Ascending aorta (tissue), 2 donors: ENCODE measurements around the gene P2RX6. TPM values are rescaled to one million over a fixed set of nuclear protein-coding genes. Genes with fewer than 3 reads are reported as not detected.

Experiments
- DNase-seq, 2 donors: peaks; one replicate each; pipeline ENCODE4 v3.0.0-alpha.2; 2019; ENCODE audit warnings: low spot score in 2 of 2
- H3K27ac ChIP-seq, 2 donors: fragments of 200-600 bp; sonication (generic); one replicate each; pipeline ENCODE4 v1.5.1; 2016 to 2017; ENCODE audit warnings: mild to moderate bottlenecking in 1 of 2
- H3K27me3 ChIP-seq: fragments of 200-600 bp; sonication (generic); one replicate; pipeline ENCODE4 v1.5.1; 2017
- H3K36me3 ChIP-seq, 2 donors: fragments of 200-600 bp; sonication (generic); one replicate each; pipeline ENCODE4 v1.5.1; 2016
- H3K4me1 ChIP-seq, 2 donors: fragments of 200-600 bp; sonication (generic); one replicate each; pipeline ENCODE4 v1.5.1; 2016 to 2017; ENCODE audit warnings: mild to moderate bottlenecking in 1 of 2
- H3K4me3 ChIP-seq, 2 donors: fragments of 200-600 bp; sonication (generic); one replicate each; pipeline ENCODE4 v1.5.1; 2016 to 2017; ENCODE audit warnings: mild to moderate bottlenecking in 1 of 2
- H3K9me3 ChIP-seq, 2 donors: fragments of 200-600 bp; sonication (generic); one replicate each; pipeline ENCODE4 v1.5.1; 2016
- intact Hi-C: fragments of 100-400 bp; cut with DNase I; formaldehyde crosslinking; loops from one replicate; pipeline ENCODE4 v1.15.1; 2023
- total RNA-seq: library from RNA; depleted of rRNA; stranded (reverse); fragments of >200 nt; gene quantifications from one replicate; pipeline ENCODE4 v1.1.0, GENCODE V29; 2016
- TF ChIP-seq, protein P1 (sequence below), 3 experiments: fragments of 200-600 bp in 2 of 3; fragments of 450-650 bp in 1 of 3; sonication (generic) in 2 of 3; IDR thresholded peaks; one replicate each; pipeline ENCODE4 v1.5.1; 2016 to 2019; ENCODE audit warnings: antibody characterized with exemption in 3 of 3, mild to moderate bottlenecking in 1 of 3, moderate library complexity in 1 of 3

Gene P2RX6
- total RNA-seq, 1 donor from 2014 or later = not detected

GRCh38 chr22:21075516-21076138 lies 60.7 kb downstream of the P2RX6 start:
- no peak overlapping the region for H3K27ac ChIP-seq
- intact Hi-C loops = loop anchor here (10.0 kb wide), 1 partner anchor 111 kb away; the partner anchor contains the start of gene AIFM3
- no peak overlapping the region for H3K4me3 ChIP-seq
- H3K4me1 ChIP-seq = no peaks in the 10 kb centered on the region
- DNase-seq = no peak
- no peaks in the 10 kb centered on the region for H3K27me3 ChIP-seq
- no peaks in the 10 kb centered on the region for H3K9me3 ChIP-seq
- TF ChIP-seq, protein P1, sequence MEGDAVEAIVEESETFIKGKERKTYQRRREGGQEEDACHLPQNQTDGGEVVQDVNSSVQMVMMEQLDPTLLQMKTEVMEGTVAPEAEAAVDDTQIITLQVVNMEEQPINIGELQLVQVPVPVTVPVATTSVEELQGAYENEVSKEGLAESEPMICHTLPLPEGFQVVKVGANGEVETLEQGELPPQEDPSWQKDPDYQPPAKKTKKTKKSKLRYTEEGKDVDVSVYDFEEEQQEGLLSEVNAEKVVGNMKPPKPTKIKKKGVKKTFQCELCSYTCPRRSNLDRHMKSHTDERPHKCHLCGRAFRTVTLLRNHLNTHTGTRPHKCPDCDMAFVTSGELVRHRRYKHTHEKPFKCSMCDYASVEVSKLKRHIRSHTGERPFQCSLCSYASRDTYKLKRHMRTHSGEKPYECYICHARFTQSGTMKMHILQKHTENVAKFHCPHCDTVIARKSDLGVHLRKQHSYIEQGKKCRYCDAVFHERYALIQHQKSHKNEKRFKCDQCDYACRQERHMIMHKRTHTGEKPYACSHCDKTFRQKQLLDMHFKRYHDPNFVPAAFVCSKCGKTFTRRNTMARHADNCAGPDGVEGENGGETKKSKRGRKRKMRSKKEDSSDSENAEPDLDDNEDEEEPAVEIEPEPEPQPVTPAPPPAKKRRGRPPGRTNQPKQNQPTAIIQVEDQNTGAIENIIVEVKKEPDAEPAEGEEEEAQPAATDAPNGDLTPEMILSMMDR (IDR thresholded peaks at IDR 0.05) = no peak
- H3K36me3 ChIP-seq = no peaks in the 10 kb centered on the region

DNA sequence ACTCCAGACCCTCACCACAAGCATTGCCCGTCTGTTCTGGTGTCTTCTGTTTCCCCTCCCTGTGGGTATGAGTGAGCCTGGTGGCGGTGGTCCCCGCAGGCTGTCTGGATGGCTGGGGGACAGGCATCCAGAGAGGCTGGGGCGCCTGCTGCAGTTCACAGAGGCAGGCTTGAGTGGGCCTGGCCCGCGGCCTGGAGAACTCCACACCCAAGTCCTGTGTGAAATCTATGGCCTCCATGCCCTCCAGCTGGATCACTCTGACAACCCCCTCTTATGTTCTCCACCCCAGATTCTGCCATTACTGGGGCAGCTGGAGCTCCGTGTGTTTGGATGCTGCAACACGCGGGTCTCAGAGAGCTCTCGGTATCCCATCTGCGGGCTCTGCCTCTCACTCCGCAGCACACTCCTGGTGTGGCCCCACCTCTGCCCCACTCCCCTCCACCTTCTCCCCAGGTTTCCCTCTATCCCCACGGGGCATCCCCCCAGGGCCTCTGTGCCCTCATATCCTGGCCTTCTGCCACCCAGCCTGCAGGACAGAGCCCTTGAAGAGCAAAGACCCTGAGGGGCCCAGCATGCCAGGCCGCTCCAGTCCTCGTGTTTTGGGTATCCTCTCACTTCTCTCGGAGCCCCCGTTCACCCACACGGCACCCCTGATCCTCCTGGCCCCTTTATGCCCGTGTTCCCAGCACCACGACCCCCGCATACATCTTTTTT lies 62.1 kb downstream of the P2RX6 start:
- no peaks in the 10 kb centered on the region for H3K27me3 ChIP-seq
- TF ChIP-seq, protein P1 (IDR thresholded peaks at IDR 0.05) = no peak
- H3K4me3 ChIP-seq = no peak overlapping the region
- no peak for DNase-seq
- H3K9me3 ChIP-seq = no peaks in the 10 kb centered on the region
- no peak overlapping the region for H3K27ac ChIP-seq
- intact Hi-C loops = loop anchor here (10.0 kb wide), 1 partner anchor 112 kb away; the partner anchor contains the start of gene AIFM3
- H3K4me1 ChIP-seq = no peaks in the 10 kb centered on the region
- H3K36me3 ChIP-seq = no peaks in the 10 kb centered on the region

Other genes with a start within 250 kb of the P2RX6 start
- gene SERPIND1, start 241.1 kb upstream of the P2RX6 start, total RNA-seq = not detected
- gene PI4KA, start 156.4 kb upstream of the P2RX6 start, total RNA-seq = 150 TPM
- 24.6 TPM for gene SNAP29, start 156.2 kb upstream of the P2RX6 start, total RNA-seq
- gene CRKL, start 97.8 kb upstream of the P2RX6 start, total RNA-seq = 21.2 TPM
- gene AIFM3, start 47.9 kb upstream of the P2RX6 start, total RNA-seq = not detected
- 72.8 TPM for gene LZTR1, start 32.9 kb upstream of the P2RX6 start, total RNA-seq
- 37.9 TPM for gene THAP7, start 13.0 kb upstream of the P2RX6 start, total RNA-seq
- 20.4 TPM for gene SLC7A4, start 17.4 kb downstream of the P2RX6 start, total RNA-seq
- gene LRRC74B, start 30.8 kb downstream of the P2RX6 start, total RNA-seq = 2.6 TPM